Progenitor cell of endocrine pancreas (in vitro differentiated cells): Measurements from ENCODE around the gene KCTD14. TPM values are rescaled to one million over a fixed set of nuclear protein-coding genes. Genes with fewer than 3 reads are reported as not detected.

Source experiments
- DNase-seq: peaks from one replicate; pipeline ENCODE4 v3.0.0; 2021; ENCODE audit warnings: low spot score; ENCODE audit not compliant: unreplicated experiment
- H3K27ac Mint-ChIP-seq: 2 replicates; pipeline ENCODE4 v1.8.0; 2021; ENCODE audit warnings: mild to moderate bottlenecking, moderate library complexity, mixed read lengths
- H3K27me3 Mint-ChIP-seq: 2 replicates; pipeline ENCODE4 v1.8.0; 2021; ENCODE audit warnings: mixed read lengths
- H3K36me3 Mint-ChIP-seq: 2 replicates; pipeline ENCODE4 v1.8.0; 2022; ENCODE audit warnings: mixed read lengths; ENCODE audit not compliant: insufficient read depth
- H3K4me1 Mint-ChIP-seq: 2 replicates; pipeline ENCODE4 v1.8.0; 2021; ENCODE audit warnings: low read depth, mixed read lengths
- H3K4me3 Mint-ChIP-seq: 2 replicates; pipeline ENCODE4 v1.8.0; 2021; ENCODE audit warnings: low read depth, mild to moderate bottlenecking, moderate library complexity, mixed read lengths
- H3K9me3 Mint-ChIP-seq: 2 replicates; pipeline ENCODE4 v1.8.0; 2021; ENCODE audit warnings: low read depth, mixed read lengths
- total RNA-seq: library from RNA; stranded (reverse); gene quantifications from 2 replicates; pipeline ENCODE4 v1.2.1, GENCODE V29; 2021
- TF ChIP-seq, protein P1 (sequence below): fragments of 200-600 bp; sonication (generic); IDR thresholded peaks from one replicate; pipeline ENCODE4 v1.5.0; 2021; ENCODE audit warnings: antibody characterized with exemption, mild to moderate bottlenecking; ENCODE audit not compliant: unreplicated experiment

The KCTD14 gene
- total RNA-seq, 1 donor from 2014 or later, result 5.4 TPM

DNA sequence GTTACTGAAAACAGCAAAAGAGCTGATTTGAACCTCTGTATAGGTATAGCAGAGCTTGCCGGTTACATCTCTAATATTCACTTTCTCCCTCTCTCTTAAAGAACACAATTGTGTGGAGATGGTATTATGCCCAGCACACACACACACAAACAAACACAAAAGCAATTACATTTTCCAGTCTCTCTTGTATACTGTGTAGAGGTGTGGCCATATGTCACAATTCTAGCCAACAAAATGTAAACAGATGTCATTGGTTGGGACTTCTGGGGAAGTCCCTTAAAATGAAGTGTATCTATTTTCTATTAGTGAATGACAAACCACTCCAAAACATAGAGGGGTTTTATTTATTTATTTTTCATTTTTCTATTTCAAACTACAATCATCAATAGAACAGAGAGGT, 12.8 kb downstream of the KCTD14 start:
- Mint-ChIP-seq H3K4me1 (peaks cover 3% of the 10 kb centered on the region), H3K27me3 (no peaks in the 10 kb centered on the region), H3K9me3 (no peaks in the 10 kb centered on the region), H3K4me3 (no peak overlapping the region), H3K36me3 (peaks cover 2% of the 10 kb centered on the region), H3K27ac (no peak overlapping the region)
- TF ChIP-seq, protein P1, sequence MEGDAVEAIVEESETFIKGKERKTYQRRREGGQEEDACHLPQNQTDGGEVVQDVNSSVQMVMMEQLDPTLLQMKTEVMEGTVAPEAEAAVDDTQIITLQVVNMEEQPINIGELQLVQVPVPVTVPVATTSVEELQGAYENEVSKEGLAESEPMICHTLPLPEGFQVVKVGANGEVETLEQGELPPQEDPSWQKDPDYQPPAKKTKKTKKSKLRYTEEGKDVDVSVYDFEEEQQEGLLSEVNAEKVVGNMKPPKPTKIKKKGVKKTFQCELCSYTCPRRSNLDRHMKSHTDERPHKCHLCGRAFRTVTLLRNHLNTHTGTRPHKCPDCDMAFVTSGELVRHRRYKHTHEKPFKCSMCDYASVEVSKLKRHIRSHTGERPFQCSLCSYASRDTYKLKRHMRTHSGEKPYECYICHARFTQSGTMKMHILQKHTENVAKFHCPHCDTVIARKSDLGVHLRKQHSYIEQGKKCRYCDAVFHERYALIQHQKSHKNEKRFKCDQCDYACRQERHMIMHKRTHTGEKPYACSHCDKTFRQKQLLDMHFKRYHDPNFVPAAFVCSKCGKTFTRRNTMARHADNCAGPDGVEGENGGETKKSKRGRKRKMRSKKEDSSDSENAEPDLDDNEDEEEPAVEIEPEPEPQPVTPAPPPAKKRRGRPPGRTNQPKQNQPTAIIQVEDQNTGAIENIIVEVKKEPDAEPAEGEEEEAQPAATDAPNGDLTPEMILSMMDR, result no peak
- no peak for DNase-seq

DNA sequence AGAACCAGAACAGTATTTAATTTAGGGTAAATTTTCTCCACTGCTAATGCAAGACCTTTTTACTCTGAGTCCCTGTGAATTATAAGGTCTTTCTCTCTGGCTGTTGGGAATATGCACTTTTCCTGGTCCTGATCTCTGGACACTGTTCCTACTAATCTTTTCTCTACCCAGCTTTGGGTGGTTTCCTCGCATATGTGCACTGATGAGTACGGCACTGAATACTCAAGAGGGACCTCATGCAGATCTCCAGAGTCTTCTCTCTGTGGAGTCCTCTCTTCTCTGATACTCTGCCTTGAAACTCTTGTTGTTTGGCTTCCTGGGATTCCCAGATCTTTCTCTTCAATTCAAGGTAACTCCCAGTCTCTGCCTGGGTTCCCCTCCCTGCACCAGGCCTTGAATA, 14.0 kb downstream of the KCTD14 start:
- Mint-ChIP-seq H3K9me3 (no peaks in the 10 kb centered on the region), H3K36me3 (no peaks in the 10 kb centered on the region), H3K4me1 (peaks cover 3% of the 10 kb centered on the region), H3K4me3 (no peak overlapping the region), H3K27me3 (no peaks in the 10 kb centered on the region), H3K27ac (no peak overlapping the region)
- TF ChIP-seq, protein P1, result no peak
- no peak for DNase-seq

DNA sequence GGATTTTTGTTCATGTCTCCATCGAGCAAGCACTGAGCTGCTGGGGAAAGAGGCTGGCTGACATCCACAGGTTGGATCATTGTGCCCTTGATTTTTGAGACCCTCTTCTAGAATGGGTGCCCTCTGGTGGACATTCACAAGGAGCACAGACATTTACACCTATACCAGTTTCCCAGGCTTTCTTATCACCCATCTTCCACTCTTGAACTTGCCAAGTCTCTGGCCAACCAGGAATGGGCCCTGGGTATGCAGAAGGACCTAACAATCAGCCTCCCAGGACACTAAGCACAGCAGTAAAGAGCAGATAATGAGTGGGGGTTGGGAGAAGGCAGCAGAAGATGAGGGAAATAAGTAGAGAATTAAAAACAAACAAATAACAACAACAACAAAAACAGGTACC, 22.9 kb downstream of the KCTD14 start:
- no peaks in the 10 kb centered on the region for H3K36me3 Mint-ChIP-seq
- TF ChIP-seq, protein P1, result peak; percentile 73
- no peaks in the 10 kb centered on the region for H3K27me3 Mint-ChIP-seq
- DNase-seq, result peak; percentile 22
- H3K4me1 Mint-ChIP-seq, result no peaks in the 10 kb centered on the region
- H3K27ac Mint-ChIP-seq, result no peak overlapping the region
- no peaks in the 10 kb centered on the region for H3K9me3 Mint-ChIP-seq
- H3K4me3 Mint-ChIP-seq, result no peak overlapping the region

DNA sequence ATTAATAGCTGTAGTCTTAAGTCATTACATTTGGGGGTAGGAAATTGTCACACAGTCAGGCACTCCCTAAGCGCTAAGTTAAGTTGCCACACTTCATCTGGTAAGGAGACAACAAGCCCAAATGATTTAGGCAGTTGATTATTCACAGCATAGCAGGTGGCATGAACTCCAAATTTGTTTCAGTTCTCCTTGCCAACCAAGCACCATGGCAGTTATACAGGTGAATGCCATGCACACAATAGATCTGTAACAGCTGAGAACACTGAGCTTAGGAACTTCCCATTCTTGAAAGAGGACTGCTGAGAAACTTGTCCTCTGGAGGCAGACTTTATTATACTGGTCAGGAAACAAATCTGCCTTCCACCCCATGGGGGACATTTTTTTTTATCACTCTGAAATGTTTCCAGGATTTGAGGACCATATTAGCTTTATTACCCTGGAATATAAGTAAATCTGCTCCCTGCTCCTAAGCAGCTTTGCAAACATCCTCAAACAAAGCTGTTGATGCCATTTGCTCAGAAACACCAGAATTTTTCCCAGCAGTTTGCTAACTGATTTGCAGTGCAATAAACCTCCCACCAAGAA, 23.5 kb downstream of the KCTD14 start:
- Mint-ChIP-seq H3K4me3 (no peak overlapping the region), H3K27ac (no peak overlapping the region), H3K36me3 (no peaks in the 10 kb centered on the region), H3K9me3 (no peaks in the 10 kb centered on the region), H3K4me1 (no peaks in the 10 kb centered on the region), H3K27me3 (no peaks in the 10 kb centered on the region)
- TF ChIP-seq, protein P1, result no peak
- no peak for DNase-seq

DNA sequence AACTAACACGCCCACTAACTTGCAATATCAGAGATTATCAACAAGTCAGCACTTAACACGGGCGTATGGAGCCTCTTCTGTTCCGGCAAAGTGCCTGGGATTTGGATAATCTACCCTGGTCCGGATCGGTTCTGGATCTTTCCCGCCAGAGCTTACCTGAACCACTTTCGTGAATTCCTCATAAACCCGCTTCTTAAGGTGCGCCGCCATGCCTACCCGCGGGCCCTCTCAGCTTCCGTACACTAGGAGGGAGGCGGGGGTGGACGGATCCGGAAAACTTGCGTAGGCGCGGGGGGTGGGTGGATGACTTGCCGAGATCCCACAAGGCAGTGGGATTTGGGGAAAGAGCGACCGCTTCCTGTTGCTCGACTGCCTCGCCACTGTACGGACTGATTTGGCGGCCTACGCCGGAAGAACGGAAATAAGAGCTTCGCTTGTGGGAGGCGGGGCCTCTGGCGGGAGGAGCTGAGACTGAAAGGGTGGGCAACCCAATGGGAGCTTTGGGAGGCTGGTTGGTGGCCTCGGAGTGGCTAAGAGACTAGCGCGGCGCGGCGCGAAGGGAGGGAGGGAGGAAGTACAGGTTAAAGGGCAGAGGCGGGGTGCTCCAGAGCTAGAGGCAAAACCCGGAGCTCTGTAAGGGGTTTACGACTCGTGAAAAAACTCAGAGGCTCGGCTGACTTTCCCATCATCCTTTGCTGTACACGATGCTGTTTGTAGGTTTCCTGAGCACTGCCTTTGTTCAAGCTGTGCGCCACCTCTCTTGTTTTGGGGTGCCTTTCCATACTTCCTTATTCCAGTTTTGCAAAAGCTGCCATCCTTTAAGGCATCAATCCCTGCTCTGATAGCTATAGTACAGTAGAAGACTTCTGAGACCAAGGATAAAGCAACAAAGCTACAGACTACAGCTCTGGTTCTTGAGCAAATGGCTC, 28.4 kb downstream of the KCTD14 start, which contains the start of gene INTS4:
Gene INTS4, minus strand, starts transcription at position 235 of the 929 bp plus-strand sequence. Its CDS starts 25 bp downstream, at position 210.
- Mint-ChIP-seq H3K9me3 (no peaks in the 10 kb centered on the region), H3K27me3 (no peaks in the 10 kb centered on the region), H3K36me3 (peaks cover 2% of the 10 kb centered on the region), H3K27ac (peak within 1 kb of the TSS; percentile 97), H3K4me1 (peaks cover 8% of the 10 kb centered on the region), H3K4me3 (peak within 1 kb of the TSS; percentile 97)
- DNase-seq, result peak; percentile 96
- TF ChIP-seq, protein P1, result no peak
